ENCODE results near the gene PRM3.

DNA sequence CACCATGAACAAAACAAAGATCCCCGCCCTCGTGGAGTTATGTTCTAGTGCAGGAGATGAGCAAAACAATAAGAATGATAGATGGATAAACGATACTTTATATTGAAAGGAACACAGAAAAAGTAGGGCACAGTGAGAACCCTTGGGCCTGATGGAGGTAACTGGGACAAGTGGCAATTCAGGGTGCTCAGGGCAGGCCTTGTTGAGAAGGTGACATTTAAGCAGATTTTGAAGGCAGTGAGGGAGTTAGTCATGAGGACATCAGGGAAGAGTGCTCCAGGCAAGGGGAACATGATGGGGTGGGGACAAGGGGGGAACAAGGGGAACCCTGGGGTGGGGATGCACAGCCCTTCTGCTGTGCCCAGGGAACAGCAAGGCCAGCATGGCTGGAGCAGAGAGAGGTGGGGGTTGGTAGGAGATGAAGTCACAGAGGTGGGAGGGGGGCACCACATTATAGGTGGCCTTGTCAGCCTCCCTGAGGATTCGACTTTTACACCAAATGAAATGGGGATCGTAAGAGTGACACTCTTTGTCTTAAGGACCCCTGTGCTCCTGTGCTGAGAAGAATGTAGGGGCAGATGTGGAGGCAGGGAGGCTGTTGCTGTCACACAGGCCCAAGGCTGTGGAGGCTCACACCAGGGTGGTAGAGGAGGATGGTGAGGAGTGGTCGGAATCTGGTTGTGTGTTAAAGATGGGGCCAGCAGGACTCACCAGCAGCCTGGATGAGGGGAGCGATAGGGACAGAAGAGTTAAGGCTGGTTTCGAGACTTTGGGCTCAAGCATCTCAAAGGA lies 16.9 kb upstream of the PRM3 start:
- TF ChIP-seq, protein P1, sequence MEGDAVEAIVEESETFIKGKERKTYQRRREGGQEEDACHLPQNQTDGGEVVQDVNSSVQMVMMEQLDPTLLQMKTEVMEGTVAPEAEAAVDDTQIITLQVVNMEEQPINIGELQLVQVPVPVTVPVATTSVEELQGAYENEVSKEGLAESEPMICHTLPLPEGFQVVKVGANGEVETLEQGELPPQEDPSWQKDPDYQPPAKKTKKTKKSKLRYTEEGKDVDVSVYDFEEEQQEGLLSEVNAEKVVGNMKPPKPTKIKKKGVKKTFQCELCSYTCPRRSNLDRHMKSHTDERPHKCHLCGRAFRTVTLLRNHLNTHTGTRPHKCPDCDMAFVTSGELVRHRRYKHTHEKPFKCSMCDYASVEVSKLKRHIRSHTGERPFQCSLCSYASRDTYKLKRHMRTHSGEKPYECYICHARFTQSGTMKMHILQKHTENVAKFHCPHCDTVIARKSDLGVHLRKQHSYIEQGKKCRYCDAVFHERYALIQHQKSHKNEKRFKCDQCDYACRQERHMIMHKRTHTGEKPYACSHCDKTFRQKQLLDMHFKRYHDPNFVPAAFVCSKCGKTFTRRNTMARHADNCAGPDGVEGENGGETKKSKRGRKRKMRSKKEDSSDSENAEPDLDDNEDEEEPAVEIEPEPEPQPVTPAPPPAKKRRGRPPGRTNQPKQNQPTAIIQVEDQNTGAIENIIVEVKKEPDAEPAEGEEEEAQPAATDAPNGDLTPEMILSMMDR (IDR thresholded peaks at IDR 0.05): no peak
- TF ChIP-seq POLR2A (IDR thresholded peaks at IDR 0.05): no peak
- TF ChIP-seq POLR2AphosphoS5 (IDR thresholded peaks at IDR 0.05): no peak
- no peak for TF ChIP-seq EP300 (IDR thresholded peaks at IDR 0.05; ENCODE audit: low read depth)
